GM12874 (cell line): Measurements from ENCODE around the gene P3H3.

Source experiments
- TF ChIP-seq, protein P1 (sequence below): IDR thresholded peaks from 2 replicates; pipeline ENCODE4 v1.5.1; 2011; ENCODE audit warnings: low read depth, mild to moderate bottlenecking, control low read depth, low read length, moderate library complexity; ENCODE audit not compliant: insufficient read depth

P3H3 gene

GRCh38 chr12:6791931-6792520 lies 36.2 kb upstream of the P3H3 start:
- TF ChIP-seq, protein P1, sequence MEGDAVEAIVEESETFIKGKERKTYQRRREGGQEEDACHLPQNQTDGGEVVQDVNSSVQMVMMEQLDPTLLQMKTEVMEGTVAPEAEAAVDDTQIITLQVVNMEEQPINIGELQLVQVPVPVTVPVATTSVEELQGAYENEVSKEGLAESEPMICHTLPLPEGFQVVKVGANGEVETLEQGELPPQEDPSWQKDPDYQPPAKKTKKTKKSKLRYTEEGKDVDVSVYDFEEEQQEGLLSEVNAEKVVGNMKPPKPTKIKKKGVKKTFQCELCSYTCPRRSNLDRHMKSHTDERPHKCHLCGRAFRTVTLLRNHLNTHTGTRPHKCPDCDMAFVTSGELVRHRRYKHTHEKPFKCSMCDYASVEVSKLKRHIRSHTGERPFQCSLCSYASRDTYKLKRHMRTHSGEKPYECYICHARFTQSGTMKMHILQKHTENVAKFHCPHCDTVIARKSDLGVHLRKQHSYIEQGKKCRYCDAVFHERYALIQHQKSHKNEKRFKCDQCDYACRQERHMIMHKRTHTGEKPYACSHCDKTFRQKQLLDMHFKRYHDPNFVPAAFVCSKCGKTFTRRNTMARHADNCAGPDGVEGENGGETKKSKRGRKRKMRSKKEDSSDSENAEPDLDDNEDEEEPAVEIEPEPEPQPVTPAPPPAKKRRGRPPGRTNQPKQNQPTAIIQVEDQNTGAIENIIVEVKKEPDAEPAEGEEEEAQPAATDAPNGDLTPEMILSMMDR, result no peak

DNA sequence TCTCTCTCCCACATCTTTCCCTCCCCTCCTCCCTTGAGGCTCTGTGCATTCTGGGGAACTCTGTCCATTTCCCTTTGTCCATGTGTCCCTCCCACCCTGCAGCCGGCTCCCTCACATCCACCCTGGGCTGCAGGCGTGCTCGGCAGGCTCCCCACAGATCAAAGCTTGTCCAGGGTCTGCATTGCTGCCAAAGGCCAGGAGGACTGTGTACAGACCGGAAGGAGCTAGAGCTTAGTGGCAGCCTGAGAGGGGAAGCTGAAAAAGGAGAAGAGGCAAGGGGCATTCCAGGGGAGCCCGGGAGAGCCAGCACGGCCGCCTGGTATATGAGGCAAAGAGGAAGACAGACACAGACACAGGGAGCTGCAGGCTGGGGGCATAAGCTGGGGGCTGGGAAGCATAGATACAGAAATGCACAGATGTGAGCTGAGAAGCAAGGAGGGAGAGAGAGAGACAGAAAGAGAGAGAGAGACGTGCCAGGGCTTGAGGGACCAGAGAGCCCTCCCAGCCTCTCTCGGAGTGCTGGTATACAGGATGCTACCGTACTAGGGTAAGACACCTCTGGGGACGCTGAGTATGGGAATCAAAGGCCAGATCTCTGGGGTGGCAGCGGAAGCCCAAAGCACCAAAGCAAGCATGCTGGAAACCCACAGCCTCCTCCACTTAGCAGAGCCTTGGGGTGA lies 35.5 kb upstream of the P3H3 start:
- TF ChIP-seq, protein P1, result no peak

DNA sequence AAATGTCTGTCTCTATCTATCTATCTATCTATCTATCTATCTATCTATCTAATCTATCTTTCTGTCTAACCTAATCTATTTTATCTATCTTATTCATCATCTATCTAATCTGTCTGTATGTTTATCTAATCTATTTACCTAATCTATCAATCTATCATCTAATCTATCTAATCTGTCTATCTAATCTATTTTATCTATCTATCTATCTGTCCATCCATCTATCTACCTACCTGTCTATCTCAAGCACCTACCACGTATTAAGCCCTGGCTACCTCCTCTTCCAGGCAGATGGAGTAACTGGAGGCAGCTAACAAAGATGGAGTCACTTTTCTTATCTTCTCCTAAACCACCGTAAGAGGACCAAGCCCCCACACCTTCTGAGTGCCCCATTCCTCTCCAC lies 33.1 kb upstream of the P3H3 start:
- TF ChIP-seq, protein P1, result no peak

DNA sequence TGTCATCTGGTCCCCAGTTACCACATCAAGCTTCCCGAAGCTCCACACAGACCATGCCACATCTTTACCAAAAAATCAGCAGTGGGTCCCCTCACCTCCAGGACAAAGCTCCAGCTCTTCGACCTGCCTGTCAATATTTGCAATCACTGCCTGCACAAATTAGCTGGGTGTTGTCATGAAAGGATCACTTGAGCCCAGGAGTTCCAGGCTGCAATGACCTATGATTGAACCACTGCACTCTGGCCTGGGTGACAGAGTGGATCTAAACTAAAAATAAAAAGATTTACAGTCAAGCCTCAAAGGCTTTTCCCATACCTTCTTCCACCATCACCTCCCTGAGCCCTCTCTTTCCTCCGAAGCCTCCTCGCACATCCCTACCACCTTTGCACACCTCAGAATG lies 31.6 kb upstream of the P3H3 start:
- TF ChIP-seq, protein P1, result no peak

DNA sequence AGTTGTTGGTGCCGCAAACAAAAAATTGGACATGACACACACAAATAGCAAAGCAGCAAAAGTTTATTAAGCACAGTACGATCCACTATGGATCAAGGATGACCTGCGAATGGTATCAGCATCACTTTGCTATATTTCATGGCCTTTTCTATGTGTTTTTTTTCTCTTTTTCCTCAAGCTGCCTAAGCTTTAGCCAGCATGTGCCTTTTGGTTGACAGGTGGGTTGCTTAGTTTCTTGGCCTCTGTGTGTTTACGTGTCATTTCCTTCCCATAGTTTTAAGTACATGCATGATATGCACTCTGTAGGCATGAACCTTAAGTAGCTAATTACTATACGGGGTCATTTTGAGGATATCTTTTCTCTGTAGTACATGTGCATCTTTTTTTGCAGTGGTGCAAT lies 29.1 kb upstream of the P3H3 start:
- TF ChIP-seq, protein P1, result no peak

DNA sequence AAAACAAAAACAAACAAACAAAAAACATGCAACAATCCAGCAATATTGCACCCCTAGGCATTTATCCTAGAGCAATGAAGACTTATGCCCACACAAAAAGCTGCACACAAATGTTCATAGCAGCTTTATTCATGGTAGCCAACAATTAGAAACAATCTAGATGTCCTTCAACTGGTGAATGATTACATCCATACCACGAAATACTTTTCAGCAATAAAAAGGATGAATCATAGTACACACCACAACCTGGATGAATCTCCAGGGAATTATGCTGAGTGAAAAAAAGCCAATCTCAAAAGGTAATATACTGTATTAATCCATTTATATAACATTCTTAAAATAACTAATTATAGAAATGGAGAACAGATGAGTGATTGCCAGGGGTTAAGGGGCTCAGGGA lies 21.0 kb upstream of the P3H3 start:
- TF ChIP-seq, protein P1, result no peak

DNA sequence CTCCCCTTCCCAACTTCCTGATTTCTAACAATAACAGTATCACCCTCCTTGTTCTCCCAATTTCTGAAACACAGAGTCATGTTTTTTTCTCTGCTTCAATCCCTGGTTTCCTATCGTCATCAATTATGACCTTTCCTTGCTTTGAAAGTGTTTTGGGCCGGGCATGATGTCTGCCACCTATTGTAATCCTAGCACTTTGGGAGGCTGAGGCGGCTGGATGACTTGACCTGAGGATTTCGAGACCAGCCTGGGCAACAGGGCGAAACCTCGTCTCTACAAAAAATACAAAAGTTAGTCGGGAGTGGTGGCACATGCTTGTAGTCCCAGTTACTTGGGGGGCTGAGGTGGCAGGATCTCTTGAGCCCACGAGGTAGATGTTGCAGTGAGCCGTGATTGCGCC lies 19.2 kb upstream of the P3H3 start:
- TF ChIP-seq, protein P1, result no peak
